HG02852 (cell line): Measurements from ENCODE around the gene ST6GALNAC3.

Experiments used
- ATAC-seq: cut with Tn5 transposase; IDR thresholded peaks from one replicate; pipeline ENCODE4 v1.9.1; 2021; ENCODE audit warnings: mild to moderate bottlenecking, moderate library complexity; ENCODE audit not compliant: unreplicated experiment

The ST6GALNAC3 gene

DNA sequence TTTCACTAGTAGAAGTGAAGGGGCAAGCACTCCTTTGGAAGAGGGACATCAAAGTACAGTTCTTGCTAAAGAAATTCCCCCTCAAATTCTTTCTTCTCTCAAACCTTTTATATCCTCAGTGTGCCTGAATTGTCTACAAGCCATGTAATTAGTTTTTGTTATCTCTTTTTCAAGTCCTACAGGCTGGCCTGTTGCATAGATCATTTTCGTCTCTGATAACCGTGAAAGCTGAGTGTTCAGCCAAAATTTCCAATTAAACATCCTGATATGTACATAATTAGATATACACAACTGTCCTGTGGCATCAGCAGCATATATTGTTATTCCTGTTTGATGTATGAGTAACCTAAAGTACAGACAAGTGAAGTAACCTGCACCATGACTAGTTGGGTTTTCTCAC lies 417.2 kb downstream of the ST6GALNAC3 start:
- no peak for ATAC-seq

- ATAC-seq = no peak
Measured at GRCh38 chr1:76492752-76493430, 418.3 kb downstream of the ST6GALNAC3 start.

DNA sequence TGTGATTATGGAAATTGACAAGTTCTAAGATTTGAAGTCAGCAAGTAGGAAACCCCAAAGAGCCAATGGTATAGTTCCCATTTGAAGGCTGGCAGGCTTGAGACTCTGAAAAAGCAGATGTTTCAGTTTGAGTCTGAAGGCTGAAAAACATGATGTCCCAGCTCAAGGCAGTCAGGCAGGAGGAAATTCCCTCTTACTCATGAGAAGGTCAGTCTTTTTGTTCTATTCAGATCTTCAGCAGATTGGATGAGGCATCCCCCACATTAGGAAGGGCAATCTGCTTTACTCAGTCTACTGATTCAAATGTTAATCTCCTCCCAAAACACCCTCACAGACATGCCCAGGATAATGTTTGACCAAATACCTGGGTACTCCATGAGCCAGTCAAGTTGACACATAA lies 420.3 kb downstream of the ST6GALNAC3 start:
- peak; percentile 97 for ATAC-seq

DNA sequence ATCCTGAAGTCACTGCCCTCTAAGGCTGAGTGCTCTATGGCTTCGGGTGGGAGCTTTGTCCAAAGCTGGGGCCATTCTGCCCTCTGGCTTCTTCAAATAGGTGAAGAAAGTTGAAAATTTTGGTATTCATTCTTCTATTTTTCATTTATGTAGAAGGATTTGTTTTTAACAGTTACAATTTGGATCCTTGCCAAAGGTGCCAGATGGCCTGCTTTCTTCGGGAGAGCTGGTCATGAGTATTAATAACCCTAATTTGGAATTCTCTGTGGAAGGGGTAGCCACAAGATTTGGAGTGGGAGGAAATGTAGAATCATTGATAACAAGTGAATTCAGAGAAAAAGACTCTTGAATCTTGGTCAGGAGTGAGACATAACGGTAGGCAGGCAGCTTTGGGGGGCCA lies 422.3 kb downstream of the ST6GALNAC3 start:
- no peak for ATAC-seq

DNA sequence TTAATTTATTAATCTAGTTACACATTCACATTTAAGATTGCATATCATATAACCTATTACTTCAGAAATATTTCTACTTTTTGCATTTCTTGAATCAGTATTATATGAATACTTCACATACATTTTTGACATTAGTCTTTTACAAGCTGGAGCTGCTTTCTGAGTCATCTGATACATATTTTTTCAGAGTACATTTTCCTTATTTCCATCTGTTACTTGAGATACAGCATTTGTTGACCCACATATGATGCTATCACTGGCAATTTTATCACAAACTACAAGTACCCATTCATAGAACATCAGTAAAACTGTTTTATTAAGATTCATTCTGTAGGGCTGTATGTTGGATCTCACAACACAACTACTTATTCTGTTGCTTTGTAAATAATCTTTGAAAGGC lies 425.6 kb downstream of the ST6GALNAC3 start:
- ATAC-seq = no peak

DNA sequence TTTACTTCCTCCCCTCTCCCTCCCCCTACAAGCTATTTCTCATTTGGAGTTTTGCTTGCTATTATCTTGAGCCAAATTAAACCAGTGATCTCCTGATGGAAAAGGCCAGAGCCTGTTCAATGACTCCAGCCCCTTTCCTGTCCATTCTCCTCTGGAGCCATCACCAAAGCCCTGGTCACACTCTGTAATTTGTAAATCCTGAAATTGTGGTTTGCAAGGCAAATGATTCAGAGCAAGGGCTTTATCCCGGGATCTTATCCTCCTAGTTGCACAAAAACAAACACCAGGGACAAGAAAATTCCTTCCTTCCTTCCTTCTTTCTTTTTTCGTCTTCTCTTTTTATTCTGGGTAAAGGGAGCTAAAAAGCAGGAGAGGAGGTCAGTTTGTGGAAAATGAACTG lies 426.6 kb downstream of the ST6GALNAC3 start:
- ATAC-seq = no peak

DNA sequence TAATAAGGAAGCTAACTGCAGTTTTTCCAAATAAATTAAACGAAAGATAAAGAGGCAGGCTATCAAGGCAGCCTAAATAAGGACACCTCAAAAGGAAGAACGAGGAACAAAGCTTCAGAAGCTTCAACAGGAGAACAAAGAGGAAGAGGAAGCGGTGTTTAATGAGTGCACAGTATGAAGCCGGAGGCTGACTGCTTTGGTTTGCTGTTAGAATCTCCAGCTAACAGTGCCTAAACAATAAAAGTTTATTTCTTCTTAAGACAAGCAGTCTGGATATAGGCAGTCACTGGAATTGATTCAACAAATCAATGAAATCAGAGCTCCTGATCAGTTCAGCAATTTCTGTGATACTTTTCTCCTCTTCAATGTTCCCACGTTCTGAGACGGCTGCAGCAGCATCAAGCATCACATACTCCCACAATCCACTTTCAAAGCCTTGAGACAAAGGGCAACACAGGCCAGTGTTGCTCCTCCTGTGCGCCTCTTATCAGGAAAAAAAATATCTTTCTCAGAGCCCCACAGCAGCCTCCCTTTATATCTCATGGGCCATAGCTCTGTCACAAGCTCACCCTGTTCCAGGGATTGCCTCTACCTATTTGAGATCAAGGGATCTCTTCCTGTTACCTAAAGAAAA lies 427.2 kb downstream of the ST6GALNAC3 start:
- no peak for ATAC-seq

DNA sequence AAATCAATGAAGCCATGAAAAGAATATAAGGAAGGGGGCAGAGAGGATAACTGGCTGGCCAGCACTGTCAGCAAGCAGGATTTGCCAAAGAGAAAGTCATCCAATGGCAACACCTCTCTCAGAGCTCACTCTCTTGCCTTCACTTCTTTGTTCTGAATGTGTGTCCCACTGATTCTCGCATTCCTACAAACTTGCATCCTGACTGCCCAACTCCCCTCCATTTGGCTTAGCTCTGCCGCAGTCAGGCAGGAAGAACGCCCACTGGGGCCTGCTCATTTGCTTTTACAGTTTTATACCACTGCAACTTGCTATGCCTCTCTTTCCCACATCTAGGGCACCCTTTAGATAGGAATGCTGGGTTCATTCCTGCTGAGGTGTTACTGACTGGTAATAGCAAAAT lies 428.6 kb downstream of the ST6GALNAC3 start:
- no peak for ATAC-seq

DNA sequence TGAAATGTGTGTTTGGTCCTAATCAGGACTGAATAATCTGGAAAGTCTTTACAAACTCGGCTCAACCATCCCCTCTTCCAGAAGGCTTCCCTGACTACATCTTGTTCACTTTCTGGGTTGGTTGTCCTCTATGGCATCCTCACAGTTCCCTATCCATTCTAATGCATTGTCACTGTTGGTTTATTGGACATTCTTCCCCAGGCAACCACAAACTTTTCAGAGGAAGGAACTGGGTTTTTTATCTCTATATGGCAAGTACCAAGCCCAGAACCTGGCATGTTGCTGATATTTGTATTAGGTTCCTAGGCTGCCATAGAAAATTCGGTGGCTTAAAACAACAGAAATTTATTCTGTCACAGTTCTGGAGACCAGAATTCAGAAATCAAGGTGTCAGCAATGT lies 429.2 kb downstream of the ST6GALNAC3 start:
- no peak for ATAC-seq

DNA sequence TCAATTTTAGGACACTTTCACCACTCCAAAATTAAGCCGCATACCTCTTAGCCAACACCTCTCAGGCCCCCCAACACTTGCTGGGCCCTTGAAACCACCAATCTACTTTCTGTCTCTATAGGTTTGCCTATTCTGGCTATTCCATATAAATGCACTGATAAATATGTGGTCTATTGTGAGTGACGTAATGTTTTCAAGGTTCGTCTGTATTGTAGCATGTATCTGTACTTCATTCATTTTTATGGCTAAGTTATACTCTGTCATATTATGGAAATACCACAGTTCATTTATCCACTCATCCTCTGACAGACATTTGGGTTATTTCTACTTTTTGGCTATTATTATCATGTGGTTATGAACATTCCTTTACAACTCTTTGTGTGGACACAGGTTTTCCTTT lies 432.8 kb downstream of the ST6GALNAC3 start:
- ATAC-seq = no peak

- ATAC-seq = no peak
Measured at GRCh38 chr1:76508871-76509270, 434.3 kb downstream of the ST6GALNAC3 start.

GRCh38 chr1:76510672-76511557 lies 436.4 kb downstream of the ST6GALNAC3 start:
- no peak for ATAC-seq

DNA sequence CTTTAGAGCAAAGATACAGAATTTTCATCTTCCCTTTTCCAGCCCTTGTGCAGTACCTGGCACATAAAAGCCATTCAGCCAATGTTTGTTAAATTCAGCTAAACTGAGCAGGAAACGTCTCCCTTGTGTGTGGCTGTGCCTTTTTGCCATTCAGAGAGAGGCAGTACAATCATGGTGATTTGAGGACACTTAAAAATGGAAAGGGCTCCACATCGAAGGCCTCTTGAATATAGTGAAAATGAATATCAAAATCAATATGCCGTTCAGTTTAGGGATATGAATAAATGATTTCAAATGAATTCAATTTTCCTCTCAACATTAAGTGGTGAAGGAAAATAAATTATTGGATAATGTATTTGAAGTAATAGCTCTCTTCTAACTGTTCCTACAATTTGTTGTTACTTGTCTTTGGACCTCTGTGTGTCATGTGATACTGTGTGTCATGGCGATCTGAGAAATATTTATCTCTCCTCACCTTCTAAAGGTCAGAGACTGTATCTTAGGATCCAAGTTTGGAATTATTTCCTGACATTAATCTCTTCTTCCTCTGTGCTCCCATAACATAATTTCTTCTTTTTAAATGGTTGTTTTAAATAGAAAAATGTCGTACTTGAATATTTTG lies 437.1 kb downstream of the ST6GALNAC3 start:
- no peak for ATAC-seq

GRCh38 chr1:76530953-76531352 lies 456.4 kb downstream of the ST6GALNAC3 start:
- no peak for ATAC-seq

GRCh38 chr1:76541618-76542017 lies 467.1 kb downstream of the ST6GALNAC3 start:
- no peak for ATAC-seq

- ATAC-seq = no peak
Measured at GRCh38 chr1:76542359-76542758, 467.8 kb downstream of the ST6GALNAC3 start.

GRCh38 chr1:76543495-76543894 lies 468.9 kb downstream of the ST6GALNAC3 start:
- no peak for ATAC-seq

DNA sequence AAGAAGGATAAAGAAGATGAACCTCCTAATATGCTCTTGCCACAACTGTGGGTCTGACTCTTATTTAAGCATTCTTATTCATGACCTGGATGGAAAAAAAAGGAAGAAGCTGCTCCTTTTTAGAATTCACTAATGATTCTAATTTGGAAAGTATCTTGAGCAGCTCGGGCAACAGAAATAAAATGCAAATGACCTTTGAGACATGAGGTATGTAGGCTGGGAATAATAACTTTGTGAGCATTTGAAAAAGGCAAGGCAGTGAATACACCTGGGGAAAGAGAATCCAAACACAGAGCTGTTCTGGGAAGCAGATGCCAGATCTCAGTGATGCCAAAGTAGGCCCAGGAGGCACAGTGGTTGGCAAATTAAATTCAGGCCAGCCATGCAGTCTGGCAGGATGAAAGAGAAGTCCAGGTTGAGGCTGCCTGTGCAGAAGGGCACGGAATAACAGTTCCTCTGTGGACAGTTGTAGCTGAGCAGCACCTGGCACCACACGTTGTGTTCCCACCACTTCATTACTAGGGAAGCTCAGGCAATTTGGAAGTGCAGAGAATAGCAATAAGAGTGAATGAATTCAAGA lies 471.9 kb downstream of the ST6GALNAC3 start:
- no peak for ATAC-seq

- ATAC-seq = no peak
Measured at GRCh38 chr1:76547916-76548315, 473.4 kb downstream of the ST6GALNAC3 start.

GRCh38 chr1:76548513-76549100 lies 474.1 kb downstream of the ST6GALNAC3 start:
- no peak for ATAC-seq

DNA sequence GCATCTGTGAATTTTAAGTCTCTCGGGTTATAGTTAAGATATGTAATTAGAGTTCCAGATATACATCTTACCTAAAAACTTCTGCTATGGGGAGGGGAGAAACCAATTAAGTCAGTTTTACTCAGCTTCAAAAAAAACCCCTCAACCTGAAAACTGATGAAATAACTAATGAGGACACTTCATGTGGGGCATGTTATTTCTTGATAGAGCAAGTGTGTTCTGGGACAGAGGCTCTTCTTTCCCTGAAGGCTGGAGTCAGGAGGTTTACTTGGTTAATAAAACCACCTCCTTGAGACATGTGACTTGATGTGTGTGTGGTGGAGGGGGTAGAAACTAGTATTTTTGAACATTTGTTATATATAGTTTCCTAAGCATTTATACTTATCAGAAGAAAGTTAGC lies 479.7 kb downstream of the ST6GALNAC3 start:
- ATAC-seq = no peak
